Breast epithelium (tissue), 3 donors: ENCODE results near the gene SESN1.

Experiments used
- POLR2A ChIP-seq: fragments of 450-650 bp; IDR thresholded peaks from one replicate; pipeline ENCODE4 v1.6.1; 2016; ENCODE audit warnings: antibody characterized with exemption, mild to moderate bottlenecking, moderate library complexity
- POLR2AphosphoS5 ChIP-seq, 3 donors: sonication (generic); formaldehyde crosslinking; IDR thresholded peaks; one replicate each; pipeline ENCODE4 v1.6.1; 2017; ENCODE audit warnings: antibody characterized with exemption in 3 of 3
- TF ChIP-seq, protein P1 (sequence below), 3 donors: fragments of 450-650 bp; IDR thresholded peaks; one replicate each; pipeline ENCODE4 v1.5.1; 2016 to 2017; ENCODE audit warnings: antibody characterized with exemption in 3 of 3, mild to moderate bottlenecking in 3 of 3, moderate library complexity in 3 of 3

GRCh38 chr6:108968325-108969316, 126.0 kb downstream of the SESN1 start:
- TF ChIP-seq POLR2A, result no peak
- TF ChIP-seq, protein P1, sequence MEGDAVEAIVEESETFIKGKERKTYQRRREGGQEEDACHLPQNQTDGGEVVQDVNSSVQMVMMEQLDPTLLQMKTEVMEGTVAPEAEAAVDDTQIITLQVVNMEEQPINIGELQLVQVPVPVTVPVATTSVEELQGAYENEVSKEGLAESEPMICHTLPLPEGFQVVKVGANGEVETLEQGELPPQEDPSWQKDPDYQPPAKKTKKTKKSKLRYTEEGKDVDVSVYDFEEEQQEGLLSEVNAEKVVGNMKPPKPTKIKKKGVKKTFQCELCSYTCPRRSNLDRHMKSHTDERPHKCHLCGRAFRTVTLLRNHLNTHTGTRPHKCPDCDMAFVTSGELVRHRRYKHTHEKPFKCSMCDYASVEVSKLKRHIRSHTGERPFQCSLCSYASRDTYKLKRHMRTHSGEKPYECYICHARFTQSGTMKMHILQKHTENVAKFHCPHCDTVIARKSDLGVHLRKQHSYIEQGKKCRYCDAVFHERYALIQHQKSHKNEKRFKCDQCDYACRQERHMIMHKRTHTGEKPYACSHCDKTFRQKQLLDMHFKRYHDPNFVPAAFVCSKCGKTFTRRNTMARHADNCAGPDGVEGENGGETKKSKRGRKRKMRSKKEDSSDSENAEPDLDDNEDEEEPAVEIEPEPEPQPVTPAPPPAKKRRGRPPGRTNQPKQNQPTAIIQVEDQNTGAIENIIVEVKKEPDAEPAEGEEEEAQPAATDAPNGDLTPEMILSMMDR (IDR thresholded peaks at IDR 0.05), result no peak
- TF ChIP-seq POLR2AphosphoS5 (IDR thresholded peaks at IDR 0.05), result no peak
